Stimulated activated CD8-positive, alpha-beta memory T cell treated with anti-CD3 and anti-CD28 coated beads, Interleukin-4, amount 100 ng/mL, for 4 hours (primary cell): ENCODE results near the gene CDC20.
"Not testable (repeated sequence)": the region's sequence is repeated elsewhere in the genome, so short reads cannot be mapped to it uniquely, and the experiment has no call there.

Experiments
- DNase-seq, 2 donors: peaks; one replicate each; pipeline ENCODE4 v3.0.0-alpha.2; 2020; ENCODE audit warnings: low read depth in 2 of 2, low spot score in 1 of 2

The CDC20 gene

DNA sequence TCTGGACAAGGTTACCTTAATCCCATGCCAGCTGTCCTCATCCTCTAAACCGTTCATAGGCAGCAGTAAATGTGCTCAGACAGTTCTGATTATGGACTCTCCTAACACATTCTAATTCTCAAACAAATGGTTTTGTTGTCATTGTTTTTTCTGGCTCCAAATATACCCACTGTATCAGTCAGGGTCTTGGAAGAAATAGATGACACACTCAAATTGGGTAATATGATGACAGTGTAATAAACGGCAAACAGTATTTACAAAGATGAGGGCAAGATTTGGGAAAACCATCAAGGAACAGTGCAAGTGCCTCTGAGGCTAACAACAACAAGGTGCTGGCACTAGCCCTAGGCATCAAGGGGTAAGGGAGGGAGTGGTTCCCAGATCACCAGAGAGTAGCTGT, 4.3 kb upstream of the CDC20 start:
- no peak for DNase-seq

DNA sequence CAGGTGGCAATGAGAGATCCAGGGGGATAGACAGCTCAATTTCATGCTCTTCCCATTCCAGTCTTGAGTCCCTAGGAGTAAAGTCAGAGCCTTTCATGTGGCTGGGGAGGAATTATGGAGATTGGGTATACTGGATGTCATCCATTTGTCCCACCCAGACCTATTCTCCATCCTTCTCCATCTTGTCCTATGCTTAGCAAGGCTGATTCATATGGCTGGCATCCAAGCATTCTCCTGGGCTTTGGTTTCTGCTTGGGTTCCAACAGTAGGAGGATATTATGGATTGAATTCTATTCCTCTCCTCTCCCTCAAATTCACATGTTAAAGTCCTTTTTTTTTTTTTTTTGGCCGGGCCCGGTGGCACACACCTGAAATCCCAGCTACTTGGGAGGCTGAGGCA, 3.8 kb upstream of the CDC20 start:
- no peak for DNase-seq

DNA sequence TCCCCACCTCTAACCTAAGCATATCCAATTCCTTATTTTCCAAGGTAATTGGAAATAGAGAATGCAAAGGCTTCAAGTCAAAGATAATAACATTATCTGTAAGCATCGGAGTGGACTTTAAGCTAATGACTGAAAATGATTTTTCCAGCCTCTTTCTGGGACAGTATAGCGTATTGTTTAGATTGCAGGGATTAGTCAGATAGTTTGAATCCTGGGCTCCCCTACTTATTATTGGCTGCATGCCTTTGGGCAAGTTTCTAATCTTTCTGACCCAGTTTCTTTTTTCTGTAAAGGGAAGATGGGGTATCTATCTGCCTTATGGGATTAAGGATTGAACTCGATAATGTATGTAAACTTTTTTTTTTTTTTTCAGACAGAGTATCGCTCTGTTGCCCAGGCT, 1.5 kb upstream of the CDC20 start:
- DNase-seq: no peak

DNA sequence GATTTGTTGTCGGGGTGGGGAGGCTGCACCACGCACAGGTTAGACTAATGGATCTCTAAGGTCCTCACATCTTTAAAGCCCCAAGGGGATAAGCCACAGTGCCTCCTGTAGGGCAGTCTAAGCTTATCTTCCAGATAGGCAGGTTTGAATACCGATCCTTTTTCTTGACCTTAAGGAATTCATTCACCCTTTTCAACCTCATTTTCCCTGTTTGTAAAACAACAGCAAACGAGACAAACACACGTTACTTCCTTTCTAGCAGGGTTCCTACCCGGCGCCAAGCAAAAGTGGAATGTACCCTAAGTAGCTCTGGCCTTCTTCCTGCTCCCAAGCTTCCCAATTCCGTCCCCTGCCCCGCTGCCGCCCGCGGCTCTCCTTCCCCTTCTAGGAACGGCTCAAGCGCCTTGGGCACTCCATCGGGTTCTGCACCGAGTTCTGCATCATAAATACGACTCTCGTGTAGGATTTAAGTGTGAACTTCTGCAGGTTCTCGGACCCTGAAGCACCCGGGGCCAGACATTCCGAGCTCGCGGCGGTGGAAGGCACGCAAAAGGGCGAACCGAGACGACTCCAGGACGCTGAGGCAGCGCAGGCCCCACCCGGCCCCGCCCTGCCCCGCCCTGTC, 548 bp upstream of the CDC20 start:
- no peak for DNase-seq

DNA sequence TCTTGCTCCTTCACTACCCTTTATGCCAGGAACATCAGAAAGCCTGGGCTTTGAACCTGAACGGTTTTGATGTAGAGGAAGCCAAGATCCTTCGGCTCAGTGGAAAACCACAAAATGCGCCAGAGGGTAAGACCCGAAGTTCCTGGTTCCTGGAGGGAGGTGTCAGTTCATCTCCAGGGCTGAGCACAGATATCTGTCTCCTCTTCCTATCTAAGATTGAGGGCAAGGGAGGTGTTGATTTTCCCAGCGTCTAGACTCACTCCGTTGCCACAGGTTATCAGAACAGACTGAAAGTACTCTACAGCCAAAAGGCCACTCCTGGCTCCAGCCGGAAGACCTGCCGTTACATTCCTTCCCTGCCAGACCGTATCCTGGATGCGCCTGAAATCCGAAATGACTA, 915 bp downstream of the CDC20 start:
- no peak for DNase-seq

DNA sequence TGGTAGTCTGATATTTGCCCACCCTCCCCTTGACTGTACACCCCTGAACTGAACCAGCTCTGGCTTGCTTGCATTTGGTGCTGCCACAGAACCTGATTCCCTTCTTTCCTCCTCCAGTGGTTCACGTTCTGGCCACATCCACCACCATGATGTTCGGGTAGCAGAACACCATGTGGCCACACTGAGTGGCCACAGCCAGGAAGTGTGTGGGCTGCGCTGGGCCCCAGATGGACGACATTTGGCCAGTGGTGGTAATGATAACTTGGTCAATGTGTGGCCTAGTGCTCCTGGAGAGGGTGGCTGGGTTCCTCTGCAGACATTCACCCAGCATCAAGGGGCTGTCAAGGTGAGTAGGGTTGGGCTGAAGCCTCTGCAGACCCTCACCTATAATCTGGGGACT, 1.8 kb downstream of the CDC20 start:
- DNase-seq: no peak

DNA sequence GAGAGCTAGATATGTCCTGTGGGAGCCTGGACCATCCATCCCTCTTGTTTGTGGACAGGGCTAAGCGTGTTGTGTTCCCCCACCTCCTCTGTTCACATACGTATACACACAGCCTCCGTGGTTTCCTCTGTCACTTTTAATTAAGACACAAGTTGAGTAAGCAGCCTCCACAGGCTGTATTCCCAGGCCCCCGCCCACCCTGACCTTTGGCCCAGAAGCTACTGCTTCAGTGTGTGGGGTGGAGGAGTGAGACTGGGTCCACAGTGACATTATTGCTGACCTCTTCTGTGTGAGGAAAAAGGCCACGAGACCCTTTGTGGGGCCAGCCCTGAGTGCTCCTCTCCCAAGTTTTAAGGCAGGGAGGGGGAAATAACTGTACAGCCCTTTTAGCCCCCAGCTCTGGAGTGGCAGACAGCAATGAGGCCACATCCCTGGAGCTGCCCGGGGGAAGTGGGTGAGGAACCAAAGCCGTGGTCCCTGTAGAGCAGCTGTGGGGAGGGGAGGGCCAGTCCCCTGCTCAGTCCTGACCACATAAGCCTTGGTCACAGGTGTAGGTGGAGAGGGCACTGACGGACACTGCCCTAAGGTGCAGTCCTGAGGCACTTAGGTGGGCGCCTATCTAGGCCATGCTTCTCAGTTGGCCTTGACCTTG, 4.6 kb downstream of the CDC20 start:
- DNase-seq: no peak

DNA sequence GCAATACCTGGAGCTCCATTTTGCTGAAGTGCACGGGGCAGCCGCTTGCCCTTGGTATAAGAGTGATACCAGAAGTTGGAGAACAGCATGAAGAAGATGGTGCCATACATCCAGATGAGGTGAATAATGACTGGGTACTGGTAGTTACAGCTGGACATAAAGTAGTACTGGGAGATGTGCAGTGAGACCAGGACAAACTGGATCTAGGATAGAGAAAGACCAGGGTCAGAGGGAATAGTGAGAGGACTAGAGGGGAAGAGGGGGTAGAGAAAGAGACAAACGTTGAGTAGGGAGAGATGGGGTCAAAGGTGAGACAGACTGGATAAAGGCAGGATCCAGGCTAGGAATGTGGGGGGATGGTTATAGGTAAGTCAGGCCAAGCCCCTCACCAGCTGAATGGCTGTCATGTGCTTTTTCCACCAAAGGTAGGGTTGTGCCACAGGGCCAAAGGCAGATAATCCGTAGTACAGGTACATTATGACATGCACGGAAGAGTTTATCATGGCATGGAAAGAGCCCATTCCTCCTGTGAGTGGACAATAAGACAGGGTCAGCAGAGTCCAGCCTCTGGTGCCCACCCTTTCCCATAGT, 5.2 kb downstream of the CDC20 start:
- no peak for DNase-seq

DNA sequence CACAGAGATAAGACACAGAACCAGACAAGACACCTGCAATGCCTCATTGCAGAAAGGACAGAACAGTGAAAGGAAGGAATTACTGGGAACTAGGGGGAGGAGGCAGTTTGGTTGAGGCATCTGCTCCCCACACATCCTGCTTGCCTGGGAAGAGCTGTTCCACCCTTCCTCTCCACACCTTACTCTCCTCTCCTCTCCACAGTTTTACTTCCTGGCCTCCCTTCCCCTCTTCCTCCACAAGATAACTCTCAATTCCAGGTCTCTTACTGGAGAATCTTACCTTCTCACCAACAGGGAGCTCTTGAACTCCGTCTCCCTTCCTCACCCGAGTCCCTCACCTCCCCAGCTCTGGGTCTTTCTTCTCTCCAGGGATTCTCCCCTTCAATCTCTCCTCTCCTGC, 6.9 kb downstream of the CDC20 start:
- no peak for DNase-seq

DNA sequence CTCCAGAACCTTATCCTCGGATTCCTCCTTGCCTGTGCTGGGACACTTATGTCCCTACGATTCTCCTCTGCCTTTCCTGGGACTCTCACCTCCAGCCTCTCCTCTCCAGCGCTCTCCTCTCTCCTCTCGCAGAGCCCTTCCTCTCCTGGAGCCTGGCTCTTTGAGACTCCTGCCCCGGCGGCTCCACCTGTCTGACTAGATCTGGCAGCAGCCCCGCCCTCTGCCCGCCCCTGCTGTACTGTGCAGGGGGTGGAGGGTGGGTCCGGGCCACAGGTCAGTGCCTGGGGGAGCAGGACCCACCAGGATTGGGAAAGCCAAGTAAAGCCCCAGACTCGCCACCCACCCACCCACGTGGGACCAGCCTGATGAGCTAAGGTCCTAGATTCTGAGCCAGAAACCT, 7.4 kb downstream of the CDC20 start:
- DNase-seq: no peak

DNA sequence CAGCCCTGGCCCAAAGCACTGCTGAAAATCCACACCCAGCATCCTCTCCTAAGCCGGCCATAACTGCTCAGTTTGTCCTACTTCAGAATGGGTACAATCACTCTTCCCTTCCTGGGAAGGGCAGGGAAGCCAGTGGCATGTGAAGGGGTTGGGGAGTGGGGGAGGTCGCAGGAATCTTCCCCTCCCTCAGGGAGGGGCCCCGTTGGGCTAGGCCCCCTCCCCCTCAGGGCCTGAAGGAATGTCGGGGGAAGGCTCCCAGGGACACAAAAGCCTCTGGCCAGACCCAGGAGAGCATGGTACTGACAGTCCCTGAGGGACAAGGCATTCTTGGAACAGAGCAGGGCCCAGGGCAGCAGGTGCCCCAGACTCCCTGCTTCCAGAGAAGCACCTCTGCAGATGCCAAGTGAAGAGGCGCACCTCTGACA, 7.8 kb downstream of the CDC20 start:
- DNase-seq: no peak

DNA sequence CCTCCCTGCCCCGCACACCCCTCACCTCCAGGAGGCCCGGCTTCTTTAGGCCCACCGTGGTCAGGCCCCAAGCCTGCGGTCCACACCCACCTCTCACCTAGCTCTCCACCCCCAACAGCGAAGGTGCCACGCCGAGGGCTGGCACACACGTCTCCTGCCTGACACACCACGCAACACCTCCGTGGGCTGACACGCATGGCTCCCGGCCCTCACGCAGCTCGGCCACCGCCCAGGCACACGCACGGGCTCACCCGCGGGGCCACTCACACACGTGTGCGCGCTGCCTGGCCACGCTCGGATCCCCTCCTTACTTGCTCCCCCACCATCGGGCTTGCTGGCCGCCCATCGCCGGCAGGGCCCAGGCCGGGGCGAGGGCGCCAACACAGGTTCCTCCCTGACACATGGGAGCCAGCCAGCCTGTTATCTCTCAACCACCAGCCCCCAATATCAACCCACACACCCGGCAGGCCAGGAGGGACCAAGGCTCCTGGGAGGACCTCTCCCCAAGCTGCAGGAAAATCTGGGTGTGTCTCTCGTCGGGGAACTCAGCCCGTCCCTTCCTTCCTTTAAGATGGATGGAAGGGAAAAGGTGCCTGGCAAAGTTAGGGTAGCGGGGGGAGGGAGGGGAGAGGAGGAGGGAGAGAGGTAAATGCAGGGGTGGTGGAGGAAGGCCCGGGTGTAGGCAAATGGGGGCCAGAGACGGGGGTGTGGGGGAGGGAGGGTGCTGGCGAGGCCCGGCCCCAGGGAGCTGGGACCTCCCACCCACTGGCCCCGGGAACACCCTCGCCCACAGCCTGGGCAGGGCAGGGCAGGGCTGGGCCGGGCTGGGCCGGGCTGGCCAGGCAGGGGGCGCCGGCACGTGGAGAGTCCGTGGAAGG, 8.5 kb downstream of the CDC20 start:
- DNase-seq: peak; percentile 11 to 22

DNA sequence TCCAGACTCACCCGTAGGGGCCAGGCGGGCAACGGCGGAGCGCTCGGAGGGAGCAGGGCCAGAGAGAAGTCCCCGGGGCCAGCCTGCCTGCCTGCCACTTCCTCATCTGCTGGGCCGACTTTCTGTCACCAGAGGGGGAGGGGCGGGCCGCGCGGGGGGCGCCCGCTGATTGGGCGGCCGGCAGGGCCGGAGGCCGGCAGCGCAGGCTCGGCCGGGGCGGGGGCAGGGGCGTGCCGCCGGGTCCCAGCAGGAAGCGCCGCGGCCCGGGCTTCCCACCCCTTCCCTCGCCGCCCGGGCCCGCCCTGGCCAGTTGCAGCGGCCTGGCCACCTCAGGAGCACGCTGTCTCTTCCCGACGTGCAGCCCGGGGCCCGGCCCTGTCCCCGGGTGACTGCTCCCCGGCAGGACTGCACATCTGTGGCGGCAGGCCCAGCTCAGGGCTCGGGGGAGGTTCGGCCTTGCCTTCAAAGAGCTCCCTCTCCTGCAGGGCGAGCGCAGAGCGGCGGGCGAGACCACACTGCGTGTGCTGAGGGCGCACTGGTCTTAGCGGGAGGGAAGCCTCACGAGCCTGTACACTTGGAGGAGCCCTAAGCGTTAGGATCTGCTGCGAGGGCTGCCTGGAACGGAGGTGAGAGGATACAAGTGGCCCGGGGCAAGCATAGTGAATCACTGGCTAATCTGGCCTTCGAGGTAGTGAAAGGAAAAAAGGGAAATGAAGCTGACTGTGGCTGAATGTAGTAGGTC, 9.3 kb downstream of the CDC20 start, which contains the start of gene ELOVL1:
Gene ELOVL1, minus strand, starts transcription at position 108 of the 742 bp plus-strand sequence. CDS start 2,402 bp downstream, outside the sequence.
- DNase-seq: peak; percentile 58 to 75

DNA sequence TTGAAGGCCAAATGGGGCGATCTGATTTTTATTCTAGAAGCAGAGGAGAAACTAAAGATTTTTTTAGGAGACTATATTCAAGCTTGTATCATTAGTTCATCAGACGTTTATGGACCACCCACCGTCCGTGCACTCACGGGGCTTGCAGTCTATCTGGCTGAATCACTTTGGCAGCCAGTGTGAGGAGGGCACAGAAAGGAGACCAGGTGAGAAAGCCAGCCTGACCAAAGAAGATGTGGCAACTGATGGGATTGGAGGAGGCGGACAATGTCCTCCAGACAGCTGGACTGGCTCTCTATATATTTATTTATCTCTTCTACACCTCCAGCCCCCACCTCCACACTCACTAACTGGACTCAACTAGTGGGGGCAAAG, 9.9 kb downstream of the CDC20 start:
- DNase-seq: no peak

DNA sequence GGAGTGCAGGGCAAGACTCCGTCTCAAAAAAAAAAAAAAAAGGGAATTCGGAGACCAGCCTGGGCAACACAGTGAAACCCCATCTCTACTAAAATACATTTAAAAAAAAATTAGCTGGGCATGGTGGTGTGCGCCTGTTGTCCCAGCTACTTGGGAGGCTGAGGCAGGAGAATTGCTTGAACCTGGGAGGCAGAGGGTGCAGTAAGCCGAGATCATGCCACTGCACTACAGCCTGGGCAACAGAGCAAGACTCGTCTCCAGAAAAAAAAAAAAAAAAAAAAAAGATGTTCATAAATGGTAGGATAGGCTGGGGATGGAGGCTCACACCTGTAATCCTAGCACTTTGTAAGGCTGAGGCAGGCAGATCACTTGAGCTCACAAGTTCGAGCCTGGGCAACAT, 11.0 kb downstream of the CDC20 start:
- DNase-seq: not testable (repeated sequence)

DNA sequence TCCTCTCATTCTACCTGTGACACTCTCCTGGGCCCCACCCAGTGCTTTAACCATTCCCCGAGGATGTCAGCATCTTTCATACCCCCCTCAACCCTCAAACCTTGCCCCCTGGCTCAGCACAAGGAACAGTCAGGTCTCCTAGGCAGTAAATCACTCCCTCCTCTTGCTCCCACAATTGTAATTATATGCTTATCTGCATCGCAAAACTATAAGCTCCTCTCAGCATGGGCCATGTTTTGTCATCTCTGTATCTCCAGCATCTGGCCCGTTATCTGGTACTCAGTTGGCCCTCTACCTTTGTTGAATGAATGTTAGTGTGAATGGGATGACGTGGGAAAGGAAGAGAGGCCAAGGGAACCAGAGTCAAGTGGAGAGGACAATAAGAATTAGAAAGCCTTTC, 11.8 kb downstream of the CDC20 start:
- DNase-seq: no peak

DNA sequence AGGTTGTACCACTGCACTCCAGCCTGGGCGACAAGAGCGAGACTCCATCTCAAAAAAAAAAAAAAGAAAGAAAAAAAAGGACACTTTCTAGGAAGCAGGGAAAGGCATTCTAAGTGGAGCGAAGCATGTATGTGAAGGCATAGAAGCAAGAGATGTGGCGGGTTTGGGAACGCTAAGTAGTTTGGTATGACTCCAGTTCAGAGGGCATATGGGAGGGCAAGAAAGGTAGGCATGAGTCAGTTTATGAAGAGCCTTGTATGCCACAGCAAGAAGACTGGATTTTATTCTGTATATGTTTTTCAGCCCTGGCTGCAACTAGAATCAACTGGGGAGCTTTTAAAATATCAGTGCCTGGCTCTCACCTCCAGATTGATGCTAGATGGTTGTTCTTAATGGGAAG, 13.4 kb downstream of the CDC20 start:
- no peak for DNase-seq

DNA sequence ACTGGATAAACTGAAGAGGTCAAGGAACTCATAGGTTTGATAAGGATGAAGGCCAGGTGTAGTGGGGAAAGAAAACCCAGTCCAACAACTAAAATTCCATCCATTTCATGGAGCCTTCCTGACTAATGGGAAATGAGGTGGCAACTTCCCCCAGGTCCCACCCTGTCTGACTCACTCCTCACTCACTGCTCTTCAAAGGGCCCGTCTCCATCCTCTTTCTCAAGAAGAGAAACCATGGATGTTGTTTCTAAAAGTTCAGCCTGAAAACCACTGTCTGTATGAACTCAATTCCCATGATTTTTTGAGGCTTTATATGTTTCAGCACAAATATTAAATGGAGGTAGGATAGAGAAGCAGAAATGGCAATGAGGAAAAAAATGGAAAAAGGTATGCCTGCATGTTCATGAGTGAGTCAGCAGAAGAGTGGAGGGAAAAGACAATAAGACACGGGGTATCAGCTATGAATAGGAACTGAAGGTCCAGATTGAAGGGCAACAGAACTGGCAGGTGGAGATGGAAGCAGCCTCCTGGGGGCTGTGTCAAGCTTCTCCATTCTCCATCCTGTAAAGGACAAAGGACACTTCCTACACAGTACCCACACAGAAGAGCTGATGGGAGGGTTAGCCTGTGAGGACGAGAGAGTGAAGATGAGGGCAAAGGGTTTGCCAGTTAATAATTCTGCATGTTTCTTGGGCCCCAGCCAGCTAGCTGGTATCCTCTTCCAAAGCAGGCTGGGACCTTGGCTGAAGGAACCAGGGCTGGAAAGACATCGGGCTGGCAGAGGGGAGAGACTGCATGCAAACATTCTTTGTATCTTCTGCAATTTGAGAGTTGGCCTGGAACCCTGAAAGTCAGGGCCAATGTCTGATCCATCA, 14.5 kb downstream of the CDC20 start:
- no peak for DNase-seq

DNA sequence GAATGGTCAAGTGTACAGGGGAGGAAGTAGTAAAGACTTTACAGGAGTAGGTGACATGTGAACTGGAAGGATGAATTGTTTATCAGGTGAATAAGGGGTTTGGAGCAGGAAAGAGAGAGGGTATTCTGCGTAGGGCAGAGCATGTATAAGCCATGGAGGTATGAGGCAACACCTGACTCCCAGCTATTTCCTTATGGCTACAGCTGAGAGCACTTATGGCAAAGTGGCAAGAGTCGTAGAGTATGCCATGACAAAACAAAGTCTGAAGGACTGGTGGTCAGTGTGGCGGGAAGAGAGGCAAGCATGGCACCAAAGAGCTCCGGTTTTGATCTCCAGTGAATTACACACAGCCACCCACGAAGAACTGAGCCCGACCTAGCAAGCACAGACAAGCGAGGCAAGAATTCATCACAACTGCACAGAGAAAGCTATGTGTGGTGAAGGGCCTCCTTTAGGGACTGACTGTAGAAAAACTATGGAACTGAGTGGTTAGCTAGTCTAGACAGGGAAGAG, 18.0 kb downstream of the CDC20 start:
- DNase-seq: no peak

DNA sequence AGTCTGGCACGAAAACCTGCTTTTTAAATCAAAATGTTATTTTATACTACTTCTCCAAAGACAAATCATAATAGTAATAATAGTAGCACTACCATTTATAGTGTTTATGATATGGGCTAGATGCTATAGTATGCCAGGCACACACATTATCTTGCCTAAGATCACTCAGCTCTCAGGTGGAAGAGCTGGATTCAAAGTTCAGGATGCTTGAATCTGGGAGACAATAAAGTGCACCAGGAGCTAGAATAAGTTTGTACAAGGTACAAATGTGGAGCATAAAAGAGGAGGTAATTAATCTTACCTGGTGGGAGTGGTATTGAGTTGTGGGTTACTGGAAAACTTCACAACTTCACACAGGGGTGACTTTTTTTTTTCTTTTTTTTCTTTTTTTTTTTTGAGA, 19.1 kb downstream of the CDC20 start:
- no peak for DNase-seq
